Fibroblast of lung (primary cell): ENCODE measurements around the gene ATP10A.

Experiments
- CTCF ChIP-seq, 2 donors: IDR thresholded peaks in 1 of 2; conservative IDR thresholded peaks in 1 of 2; 1 replicate in 1 of 2; 2 replicates in 1 of 2; pipeline ENCODE4 v1.5.1; 2011 to 2012; ENCODE audit warnings: low read length in 2 of 2, control low read depth in 1 of 2, inconsistent platforms in 1 of 2, low read depth in 1 of 2, mild to moderate bottlenecking in 1 of 2
- EZH2 ChIP-seq: IDR thresholded peaks from 2 replicates; pipeline ENCODE4 v1.5.1; 2012; ENCODE audit warnings: low read length, control low read depth, mild to moderate bottlenecking; ENCODE audit errors: missing control alignments

- TF ChIP-seq CTCF (conservative IDR thresholded peaks at IDR 0.05 in 1 of 2, IDR thresholded peaks at IDR 0.05 in 1 of 2; ENCODE audit: low read depth in 1 of 2, low read length in 2 of 2) (no peak), EZH2 (no peak)
Observed at GRCh38 chr15:25690673-25691543, 172.2 kb downstream of the ATP10A start.
